HT1080 (cell line): ENCODE measurements around the gene SPATA16. TPM values are rescaled to one million over a fixed set of nuclear protein-coding genes. Genes with fewer than 3 reads are reported as not detected.
"Not testable (repeated sequence)": the region's sequence is repeated elsewhere in the genome, so short reads cannot be mapped to it uniquely, and the experiment has no call there.

ENCODE experiments used
- DNase-seq: peaks from one replicate; pipeline ENCODE4 v3.0.0-alpha.2; 2015; ENCODE audit warnings: low read depth
- total RNA-seq: library from RNA; depleted of rRNA; stranded (reverse); fragments of >200 nt; shearing (Covaris generic); gene quantifications from 2 replicates; pipeline ENCODE4 v1.2.3, GENCODE V29; 2014

The SPATA16 gene
- total RNA-seq, 1 experiment from 2014 or later = not detected

DNA sequence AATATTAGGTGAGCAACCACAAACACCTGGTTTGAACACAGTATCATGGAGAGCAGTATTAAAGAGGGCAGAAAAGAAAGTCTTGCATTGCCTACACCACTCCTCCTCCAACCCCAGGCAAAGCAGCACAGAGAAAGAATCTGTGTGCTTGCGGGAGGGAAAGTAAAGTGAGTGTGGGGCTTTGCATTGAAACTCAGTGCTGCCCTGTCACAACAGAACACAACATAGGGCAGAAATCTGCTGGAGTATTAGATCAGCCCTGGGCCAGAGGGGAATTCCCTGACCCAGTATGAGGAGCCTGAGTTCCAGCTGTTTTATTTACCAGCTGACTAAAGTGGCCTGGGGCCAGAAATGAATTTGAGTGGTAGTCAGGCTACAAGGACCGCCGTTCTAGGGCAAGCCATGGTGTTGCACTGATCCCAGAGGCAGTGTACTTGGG lies 75.5 kb downstream of the SPATA16 start:
- peak; percentile 10 for DNase-seq

DNA sequence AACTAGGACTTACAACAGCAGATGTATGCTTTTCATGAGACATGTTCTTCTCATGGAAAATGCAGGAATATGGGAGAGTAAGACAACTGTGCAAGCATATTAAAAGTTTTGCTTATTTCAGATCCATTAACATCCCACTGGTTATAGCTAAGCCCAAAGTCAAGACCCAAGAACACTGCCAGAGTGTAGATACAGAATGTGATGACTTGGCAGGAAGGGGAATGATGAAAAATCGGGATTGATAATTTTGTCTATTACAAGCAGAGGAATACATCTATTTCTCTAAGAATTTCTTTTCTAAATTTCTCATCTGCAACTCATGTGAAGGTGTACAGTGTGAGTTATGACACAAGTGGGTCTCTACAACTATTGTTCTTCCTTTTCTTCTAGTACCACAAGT lies 76.4 kb downstream of the SPATA16 start:
- no peak for DNase-seq

DNA sequence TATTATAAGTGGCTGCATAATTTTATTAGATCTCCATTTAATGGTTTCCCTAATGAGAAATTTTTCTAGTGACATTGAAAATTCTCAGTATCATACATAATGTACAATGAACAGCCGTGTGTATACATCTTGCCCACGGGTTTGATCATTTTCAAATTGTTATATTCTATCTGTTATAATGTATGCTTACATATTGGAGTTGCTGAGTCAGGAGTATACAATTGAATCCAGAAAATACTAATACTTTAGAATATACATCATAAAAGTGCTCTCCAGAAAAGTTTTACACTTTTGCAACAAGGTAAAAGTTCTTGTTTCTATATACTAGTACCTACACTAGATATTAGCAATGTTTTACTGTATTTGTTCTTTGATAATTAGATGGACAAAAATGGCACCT lies 82.8 kb downstream of the SPATA16 start:
- no peak for DNase-seq

DNA sequence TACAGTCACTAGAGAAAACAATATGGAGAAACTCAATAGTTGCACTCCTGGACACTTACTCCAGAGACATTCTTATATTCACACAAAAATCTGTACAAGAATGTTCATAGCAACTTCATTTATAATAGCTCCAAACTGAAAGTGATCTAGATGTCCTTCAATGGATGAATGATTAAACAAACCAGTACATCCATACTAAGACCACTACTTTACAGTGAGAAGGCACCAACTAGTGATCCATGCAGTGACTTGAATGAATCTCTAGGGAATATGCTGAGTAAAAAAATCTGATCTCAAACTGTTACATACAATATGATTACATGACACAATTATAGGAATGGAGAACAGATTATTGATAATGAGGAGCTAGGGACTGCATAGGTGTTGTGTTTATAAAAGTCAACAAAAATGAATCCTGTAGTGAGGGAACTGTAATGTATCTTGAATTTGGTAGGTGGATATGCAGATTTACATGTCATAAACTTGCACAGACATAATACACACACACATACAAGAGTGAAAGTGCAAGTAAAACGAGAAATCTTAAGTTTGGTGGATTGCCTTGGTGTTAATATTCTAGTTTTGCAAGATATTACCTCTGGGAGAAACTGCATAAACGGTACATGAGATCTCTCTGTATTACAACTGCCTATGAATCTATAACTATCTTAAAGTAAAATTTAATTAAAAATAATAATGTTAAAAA lies 85.7 kb downstream of the SPATA16 start:
- DNase-seq = no peak

DNA sequence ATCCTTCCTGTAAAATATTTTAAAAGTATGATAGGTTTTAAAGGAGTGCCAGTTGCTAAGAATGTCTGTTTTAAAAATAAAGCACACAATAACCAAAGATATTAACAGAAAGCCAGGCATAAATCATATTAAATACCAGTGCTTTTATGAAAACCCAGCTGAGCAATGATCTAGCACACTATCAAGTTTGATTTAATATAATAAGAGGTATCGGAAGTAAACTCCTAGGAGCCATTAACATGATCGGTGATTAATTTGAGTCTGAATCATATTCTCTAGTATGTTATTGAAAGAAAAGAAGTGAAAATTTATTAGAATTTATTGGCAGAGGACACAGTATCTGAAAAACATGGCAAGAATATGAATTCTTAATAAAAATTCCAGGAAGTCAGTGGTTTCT lies 91.7 kb downstream of the SPATA16 start:
- no peak for DNase-seq

DNA sequence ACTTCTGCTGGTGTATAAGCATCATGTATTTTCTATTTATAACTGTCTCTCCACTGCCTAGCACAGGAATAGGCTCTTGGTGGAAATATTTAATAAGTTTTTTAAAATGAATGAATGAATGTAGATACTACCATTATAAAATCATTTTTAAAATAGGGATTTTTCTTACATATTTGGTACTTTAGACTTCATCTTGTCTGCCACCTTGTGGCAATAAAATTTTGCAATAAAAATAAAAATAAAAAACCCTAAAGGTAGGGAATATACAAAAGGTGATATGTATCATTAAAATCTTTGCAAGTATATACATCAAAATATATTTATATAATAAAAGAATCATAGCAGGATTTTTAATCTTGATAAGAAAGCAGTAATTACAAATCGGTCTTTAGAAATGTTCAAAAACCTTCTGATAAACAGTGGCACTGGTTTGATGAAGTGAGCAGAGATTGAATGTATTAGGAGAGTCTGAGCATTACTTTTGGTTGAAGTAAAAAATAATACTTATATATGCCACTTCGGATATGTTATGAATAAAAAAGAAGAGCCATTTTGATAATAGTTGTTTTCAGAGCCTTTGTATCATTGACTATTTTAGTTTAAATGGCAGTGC lies 95.2 kb downstream of the SPATA16 start:
- DNase-seq = peak; percentile 24

DNA sequence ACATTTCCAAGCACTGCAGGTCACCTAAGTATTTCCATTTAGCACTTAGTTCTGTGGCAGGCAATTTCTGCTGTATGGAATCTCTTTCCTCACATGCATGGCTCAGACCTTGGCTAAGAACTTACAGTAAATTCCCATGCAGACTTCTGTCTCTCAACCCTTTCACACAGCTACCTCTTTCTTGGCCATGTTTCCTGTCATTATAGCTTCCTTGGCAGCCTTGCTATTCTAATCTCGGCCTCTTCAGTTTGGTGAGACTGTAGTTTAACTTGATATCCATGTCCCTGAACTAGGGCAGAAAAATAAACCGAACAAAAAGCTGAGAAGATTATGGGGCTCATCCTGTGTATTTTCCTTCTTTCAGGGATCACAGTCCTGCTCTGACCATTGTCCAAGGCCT lies 96.0 kb downstream of the SPATA16 start:
- no peak for DNase-seq

DNA sequence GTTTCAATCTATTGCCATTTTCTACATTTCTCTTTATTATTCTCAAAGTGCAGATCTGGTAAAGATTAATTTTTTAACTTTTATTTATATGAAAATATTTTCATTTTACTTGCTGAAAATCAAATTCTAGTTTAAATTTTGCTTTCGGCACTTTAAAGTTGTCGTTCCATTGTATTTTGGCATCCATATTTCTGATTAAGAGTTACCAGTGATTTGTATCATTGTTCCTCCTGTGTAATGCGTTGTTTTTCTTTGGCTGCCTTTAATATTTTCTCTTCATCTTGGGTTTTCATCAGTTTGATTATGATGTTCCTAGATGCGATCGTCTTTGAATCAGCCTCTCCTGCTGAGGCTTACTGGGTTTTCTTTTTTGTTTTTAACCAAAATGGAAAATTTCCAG lies 97.3 kb downstream of the SPATA16 start:
- DNase-seq = no peak

DNA sequence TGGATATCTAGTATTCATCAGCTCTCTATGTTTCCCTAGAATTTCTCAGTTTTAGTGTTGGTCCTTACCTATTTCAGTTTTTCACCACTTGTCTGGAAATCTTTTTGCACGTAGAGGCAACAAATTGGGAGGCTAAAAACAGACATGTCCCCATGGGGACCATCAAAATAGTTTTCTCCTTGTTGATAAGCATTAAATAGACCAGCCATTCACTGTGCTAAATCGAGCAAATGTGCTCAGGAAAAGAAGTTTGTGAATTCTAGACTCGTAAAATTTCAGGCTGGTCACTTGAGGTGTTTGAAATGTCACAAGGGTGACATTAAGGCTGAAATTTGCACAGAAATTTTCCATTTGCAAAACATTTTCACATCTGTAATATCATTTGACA lies 102.6 kb downstream of the SPATA16 start:
- DNase-seq = no peak

DNA sequence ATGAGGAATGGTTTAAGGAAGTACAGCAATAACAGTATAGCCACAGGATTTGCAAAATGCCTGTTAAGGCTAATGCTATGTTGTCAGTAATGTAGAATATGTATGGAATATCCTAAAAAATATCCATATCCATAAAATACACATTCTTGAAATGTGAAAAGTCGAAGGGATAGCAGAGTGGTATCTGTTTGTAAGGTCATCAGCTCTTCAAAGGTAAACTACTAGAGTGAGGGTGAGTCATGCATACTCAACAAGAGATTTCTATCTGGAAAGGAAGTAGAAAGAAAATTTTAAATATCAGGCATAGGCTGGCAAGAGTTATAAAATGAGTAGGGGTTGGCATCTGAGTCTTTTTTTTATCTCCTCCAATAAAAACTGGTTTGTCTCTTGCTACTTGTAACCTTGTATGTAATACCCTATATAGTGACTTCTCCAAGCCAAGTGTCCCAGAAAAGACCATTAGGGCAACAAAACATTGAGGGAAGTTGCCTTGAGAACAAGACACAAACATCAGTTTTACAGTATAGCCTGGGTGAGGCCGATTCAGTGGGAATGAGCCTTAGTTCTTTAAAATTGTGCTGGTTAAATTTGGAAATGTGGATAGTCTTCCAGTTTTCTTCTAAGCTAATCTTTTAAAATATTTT lies 103.1 kb downstream of the SPATA16 start:
- DNase-seq = peak; percentile 45

DNA sequence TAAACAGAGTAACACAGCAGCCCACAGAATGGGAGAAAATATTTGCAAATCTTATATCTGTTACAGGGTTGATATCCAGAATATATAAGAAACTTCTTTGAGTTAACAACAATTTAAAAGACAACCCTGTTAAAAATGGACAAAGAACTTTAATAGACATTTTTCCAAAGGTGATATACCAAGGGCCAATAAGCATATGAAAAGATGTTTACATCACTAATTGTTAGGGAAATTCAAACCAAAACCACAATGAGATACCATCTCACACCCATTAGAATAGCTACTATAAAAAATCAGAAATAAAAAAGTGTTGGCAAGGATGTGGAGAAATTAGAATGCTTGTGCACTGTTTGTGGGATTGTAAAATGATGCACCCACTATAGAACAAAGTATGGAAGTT lies 110.8 kb downstream of the SPATA16 start:
- no peak for DNase-seq

DNA sequence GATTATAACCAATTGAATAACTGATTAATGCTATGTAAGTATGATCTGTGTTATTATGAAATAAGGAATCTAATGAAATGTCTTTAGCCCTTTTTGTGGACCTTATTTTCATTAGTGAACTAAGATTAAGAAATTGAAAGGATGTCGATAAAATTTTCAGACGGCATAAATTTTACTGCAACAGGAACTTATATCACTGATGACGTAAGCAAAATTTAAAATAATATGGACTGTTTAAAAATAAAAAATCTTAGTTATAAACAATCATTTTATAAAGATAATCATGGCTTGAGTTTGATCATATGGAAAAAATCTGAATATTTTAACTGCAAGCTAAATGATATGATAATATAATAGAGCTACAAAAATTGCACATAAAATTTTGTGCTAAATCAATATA lies 112.7 kb downstream of the SPATA16 start:
- no peak for DNase-seq

DNA sequence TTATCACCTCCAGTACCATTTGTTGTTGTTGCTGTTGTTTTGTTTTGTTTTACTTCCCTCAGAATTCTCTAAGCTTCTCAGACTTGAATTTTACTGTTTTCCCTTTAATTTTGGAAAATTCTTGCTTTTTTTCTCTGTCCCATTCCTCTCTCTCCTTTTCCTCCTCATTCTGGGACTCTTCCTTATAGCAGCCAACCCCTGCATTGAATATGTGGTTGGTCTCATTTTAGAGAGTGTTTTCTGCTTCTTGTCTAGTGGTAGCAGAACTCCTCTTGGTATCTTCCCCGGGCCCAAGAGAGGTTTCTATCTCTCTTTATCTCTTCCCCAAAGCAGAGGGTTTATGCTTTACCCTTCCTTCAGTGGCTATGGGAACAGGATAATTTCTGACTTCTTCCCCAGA lies 113.6 kb downstream of the SPATA16 start:
- no peak for DNase-seq

DNA sequence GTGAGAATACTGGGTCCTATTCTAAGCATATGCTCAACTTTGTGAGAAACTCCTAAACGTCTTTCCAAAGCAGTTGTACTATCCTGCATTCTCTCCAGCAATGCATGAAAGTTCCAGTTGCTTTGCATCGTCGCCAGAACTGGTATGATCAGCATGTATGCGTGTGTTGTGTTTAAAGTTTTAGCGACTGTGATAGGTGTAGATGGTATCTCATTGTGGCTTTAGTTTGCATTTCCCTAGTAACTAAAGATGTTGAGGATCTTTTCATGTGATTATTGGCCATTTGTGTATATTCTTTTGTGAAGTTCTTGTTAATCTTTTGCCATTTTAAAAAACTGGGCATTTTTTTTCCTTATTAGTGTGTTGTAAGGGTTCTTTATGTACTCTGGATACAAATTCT lies 115.1 kb downstream of the SPATA16 start:
- DNase-seq = no peak

DNA sequence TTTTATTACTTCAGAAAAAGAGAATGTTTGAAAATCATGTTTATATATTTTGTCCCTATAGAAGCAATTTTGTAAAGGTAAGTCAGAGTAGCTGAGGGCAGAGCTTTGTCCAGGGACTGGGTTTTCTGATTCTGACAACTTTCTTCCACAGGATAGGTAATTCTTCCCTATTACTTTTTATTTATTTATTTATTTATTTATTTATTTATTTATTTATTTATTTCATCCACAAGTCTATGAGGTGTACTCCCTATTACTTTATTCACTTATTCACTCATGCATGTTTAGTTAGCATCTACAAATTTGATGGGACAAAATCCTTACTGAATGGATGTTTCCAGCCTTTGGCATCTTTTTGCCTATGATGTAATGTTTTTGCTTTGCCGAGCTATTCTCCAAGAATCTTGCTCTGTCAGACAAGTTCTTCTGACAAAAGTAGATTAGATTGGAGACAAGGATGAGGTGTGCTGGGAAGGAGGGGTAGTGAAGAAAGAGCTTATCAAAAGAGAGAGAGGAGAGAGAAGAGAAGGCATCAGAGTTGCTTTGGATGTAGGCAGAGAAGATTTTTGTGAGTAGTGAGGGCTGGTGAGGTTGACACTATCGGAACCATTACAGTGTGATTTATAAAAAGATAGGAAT lies 119.4 kb downstream of the SPATA16 start:
- DNase-seq = no peak

DNA sequence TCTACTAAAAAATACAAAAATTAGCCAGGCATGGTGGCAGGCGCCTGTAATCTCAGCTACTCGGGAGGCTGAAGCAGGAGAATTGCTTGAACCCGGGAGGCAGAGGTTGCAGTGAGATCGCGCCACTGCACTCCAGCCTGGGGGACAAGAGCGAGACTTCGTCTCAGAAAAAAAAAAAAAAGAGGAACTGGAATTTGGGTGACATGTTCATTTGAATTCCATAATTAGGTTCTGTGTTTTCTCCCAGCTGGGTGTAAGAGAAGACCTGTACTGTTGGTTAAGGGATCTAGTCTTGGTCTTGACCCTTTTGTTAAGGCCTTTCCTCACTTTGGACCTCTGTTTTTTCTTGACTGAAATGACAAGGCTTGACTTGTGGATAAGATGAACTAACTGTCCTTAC lies 120.9 kb downstream of the SPATA16 start:
- DNase-seq = not testable (repeated sequence)

DNA sequence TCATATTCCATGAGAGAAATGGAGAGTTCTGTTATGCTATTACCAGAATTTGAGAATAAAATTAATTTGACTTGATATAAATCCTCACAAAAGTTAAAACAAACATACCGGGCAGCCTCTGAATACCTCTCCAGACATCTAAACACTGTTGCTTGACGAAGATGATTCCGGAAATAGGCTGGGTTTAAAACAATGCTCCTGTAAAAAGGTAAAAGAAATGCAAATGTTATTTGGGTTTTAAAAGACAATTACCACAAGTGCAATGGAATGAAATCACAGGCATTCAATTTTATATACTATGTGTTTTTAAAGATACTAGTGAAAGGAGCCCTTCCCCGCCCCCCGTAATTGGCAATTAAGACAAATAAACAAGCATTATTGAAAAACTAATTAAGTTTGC lies 121.7 kb downstream of the SPATA16 start:
- no peak for DNase-seq

DNA sequence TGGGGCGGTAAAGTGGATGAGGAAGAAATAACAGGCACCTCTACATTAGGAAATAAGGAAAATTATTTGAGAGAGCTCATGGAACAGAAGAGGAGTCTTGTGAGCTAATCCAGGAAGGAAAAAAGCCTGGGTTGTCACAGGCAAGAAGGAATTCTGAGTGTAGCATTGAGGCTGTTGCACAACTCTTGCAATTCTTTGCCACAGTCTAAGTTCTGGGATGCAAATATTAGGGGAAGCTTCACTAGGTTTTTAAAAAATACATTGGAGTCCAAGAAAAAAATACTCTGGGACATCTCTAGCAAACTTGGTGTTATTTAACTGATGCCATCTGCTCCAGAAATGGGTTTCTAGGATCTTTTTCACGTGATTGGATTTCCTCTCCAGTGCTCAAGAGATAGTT lies 122.3 kb downstream of the SPATA16 start:
- no peak for DNase-seq

DNA sequence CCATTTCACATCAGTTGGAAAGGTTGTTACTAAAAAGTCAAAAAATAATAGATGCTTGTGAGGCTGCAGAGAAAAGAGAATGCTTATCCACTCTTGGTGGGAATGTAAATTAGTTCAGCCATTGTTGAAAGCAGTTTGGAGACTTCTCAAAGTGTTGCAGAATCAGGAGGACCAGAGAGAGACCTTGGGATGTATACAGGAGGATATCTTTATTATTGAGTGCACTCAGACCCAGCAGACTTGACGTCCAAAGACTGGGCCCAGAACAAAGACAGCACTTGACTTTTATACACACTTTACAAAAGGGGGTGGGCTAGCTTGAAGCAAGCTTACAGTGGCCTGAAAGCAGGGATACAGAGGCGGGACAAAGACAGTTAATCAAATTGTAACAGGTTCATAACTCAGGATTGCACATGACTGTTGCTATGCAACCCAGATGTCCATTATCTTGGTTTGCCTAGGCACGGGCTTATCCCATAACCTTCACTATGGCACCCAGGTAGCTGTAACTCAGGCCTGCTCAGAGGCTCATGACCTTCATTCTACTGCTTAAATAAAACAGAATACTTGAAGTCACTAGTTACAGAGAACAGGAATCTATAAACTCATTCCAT lies 127.7 kb downstream of the SPATA16 start:
- no peak for DNase-seq

DNA sequence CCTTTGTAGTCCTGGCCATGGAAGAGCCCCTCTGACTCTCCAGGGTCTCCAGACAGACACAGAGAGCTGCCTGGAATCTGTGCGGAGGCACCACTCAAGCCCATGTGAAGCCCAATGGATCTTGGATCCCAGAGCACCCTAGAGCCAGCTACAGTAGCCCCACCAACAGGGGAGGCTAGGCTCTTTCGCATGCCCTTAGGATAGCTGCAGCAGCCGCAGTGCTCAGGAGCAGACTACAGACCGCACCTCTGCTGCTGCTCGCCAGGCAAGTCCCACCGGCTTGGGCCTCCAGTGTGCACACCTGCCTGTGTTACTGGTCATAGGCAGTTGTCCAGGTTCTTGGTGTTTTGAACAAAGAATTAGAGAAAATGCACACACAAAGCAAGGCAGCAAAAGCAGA lies 131.6 kb downstream of the SPATA16 start:
- no peak for DNase-seq

DNA sequence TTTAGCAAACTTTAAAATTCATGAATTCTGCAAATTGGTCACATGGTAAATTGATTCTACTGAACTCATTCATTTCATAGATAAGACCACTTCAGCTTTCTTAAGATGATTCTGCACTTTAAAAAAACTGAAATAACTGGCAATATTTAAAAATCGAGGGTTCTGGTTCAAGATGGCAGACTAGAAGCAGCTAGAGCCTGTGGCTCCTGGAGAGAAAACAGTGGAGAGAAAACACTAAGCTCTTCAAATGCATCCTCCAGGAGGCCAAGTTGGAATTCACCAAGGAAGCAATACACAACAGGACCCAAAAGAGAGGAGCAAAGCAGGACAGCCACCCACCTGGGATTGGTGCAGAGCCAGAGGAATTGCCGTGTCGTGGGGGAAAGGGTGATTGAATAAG lies 132.1 kb downstream of the SPATA16 start:
- no peak for DNase-seq
